ENCODE results near the gene NLGN3.

The NLGN3 gene

DNA sequence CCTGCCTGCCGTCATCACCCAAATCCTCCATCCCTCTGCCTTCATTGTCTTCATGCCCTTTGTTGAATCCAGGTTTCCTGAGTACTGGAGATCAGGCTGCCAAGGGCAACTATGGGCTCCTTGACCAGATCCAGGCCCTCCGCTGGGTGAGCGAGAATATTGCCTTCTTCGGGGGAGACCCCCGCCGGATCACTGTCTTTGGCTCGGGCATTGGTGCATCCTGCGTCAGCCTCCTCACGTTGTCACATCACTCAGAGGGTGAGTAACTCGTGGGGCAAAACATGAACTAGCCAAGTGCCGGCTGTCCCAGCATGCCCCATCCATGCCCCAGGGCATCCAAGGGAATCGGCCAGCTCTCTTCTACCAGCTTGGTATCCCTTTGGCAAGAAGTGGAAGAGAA, 19.4 kb downstream of the NLGN3 start:
- no peak overlapping the region for H3K27ac ChIP-seq
- TF ChIP-seq, protein P1, sequence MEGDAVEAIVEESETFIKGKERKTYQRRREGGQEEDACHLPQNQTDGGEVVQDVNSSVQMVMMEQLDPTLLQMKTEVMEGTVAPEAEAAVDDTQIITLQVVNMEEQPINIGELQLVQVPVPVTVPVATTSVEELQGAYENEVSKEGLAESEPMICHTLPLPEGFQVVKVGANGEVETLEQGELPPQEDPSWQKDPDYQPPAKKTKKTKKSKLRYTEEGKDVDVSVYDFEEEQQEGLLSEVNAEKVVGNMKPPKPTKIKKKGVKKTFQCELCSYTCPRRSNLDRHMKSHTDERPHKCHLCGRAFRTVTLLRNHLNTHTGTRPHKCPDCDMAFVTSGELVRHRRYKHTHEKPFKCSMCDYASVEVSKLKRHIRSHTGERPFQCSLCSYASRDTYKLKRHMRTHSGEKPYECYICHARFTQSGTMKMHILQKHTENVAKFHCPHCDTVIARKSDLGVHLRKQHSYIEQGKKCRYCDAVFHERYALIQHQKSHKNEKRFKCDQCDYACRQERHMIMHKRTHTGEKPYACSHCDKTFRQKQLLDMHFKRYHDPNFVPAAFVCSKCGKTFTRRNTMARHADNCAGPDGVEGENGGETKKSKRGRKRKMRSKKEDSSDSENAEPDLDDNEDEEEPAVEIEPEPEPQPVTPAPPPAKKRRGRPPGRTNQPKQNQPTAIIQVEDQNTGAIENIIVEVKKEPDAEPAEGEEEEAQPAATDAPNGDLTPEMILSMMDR (conservative IDR thresholded peaks at IDR 0.05), result no peak

DNA sequence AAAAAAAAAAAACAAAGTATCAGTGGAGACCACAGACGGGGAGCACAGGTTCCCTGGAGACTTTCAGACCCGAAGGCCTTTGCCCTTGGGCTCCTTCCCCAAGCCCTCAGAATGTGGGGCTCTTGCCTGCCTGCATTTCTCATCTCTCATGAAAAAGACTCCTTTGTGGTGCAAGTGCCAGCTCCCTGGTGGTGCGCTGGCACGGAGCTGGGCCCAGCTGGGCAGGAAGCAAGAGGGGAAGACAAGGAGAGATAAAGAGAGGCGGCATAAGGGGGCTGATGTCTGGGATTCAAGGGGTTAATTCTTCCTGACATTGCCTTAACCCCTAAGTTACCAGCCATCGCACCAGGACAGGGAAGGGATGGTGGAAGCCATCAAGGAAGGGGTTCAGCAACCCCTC, 21.8 kb downstream of the NLGN3 start:
- H3K27ac ChIP-seq, result no peak overlapping the region
- TF ChIP-seq, protein P1 (conservative IDR thresholded peaks at IDR 0.05), result no peak

DNA sequence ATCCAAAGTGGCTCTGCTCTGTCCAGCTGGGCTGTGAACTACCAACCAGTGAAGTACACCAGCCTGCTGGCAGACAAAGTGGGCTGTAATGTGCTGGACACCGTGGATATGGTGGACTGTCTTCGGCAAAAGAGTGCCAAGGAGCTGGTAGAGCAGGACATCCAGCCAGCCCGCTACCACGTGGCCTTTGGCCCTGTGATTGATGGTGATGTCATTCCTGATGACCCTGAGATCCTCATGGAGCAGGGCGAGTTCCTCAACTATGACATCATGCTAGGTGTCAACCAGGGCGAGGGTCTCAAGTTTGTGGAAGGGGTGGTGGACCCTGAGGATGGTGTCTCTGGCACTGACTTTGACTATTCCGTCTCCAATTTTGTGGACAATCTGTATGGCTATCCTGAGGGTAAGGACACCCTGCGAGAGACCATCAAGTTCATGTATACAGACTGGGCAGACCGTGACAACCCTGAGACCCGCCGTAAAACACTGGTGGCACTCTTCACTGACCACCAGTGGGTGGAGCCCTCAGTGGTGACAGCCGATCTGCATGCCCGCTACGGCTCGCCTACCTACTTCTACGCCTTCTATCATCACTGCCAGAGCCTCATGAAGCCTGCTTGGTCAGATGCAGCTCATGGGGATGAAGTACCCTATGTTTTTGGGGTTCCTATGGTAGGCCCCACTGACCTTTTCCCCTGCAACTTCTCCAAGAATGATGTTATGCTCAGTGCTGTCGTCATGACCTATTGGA, 22.6 kb downstream of the NLGN3 start:
- H3K27ac ChIP-seq, result no peak overlapping the region
- TF ChIP-seq, protein P1 (conservative IDR thresholded peaks at IDR 0.05), result no peak

DNA sequence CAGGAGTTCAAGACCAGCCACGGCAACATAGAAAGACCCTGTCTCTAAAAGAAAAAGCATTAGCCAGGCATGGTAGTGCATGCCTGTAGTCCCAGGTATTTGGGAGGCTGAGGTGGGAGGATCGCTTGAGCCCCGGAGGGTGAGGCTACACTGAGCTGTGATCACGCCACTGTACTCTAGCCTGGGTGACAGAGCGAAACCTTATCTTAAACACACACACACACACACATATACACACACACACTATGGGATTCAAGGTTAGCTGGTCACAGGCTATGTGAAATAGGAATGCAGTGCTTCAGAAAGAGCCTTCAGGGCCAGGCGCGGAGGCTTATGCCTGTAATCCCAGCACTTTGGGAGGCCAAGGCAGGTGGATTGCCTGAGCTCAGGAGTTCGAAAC, 23.5 kb downstream of the NLGN3 start:
- TF ChIP-seq, protein P1 (conservative IDR thresholded peaks at IDR 0.05), result no peak
- H3K27ac ChIP-seq, result no peak overlapping the region

DNA sequence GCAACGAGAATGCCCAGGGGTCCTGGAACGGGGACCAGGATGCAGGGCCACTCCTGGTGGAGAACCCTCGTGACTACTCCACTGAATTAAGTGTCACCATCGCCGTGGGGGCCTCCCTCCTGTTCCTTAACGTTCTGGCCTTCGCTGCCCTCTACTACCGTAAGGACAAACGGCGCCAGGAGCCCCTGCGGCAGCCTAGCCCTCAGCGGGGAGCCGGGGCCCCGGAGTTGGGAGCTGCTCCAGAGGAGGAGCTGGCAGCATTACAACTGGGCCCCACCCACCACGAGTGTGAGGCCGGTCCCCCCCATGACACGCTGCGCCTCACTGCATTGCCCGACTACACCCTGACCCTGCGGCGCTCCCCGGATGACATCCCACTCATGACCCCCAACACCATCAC, 24.9 kb downstream of the NLGN3 start:
- no peak overlapping the region for H3K27ac ChIP-seq
- TF ChIP-seq, protein P1 (conservative IDR thresholded peaks at IDR 0.05), result no peak

DNA sequence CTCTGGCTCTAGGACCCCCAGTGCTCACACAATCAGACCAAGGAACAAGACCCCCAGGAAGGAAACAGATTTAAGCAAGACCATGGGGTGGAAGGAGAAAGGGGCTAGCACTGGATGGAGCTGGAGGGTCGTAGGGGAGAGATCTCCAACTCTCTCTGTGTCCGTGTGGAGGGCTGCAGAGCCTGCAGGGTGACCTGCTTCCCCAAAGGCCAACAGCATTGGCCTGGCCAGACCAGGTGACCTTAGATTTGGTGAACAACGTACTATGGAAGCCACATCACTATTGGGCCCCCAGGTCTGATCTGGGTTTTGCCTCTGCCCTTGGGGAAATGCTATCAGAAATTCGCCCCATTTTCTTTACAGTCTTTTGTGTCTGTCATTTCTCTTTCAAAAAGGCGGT, 26.0 kb downstream of the NLGN3 start:
- TF ChIP-seq, protein P1 (conservative IDR thresholded peaks at IDR 0.05), result no peak
- no peak overlapping the region for H3K27ac ChIP-seq

DNA sequence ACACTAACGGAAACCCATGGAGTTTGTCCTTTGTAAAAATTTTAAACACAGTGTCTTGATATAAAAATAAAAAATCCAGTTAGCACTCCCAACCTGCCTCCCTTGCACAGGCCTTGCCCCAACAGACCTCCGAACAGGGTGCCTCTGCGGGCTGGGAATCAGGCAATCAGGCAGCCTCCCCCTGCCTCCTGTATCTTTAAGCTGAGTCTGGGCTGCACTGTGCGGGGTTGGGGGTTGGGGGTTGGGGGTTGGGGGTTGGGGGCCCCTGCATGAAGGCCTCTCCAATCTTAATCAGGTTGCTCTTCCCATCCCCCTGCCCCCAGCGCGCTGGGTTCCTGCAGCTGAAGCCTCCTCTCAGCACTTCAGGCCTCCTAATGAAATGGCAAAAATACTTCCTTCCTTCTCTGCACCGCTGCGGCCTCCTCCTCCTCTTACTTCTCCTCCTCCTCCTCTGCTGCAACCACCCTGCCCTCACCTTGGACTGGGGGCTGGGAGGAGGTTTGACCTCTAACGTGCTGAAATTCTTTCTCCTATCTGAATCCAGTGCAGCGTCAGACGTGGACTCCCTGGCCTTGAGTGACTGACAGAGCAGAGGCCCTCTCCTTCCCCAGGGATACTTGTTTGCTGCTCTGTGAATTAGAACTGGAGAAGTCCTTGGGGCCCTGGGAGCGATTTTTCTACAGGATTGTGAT, 26.6 kb downstream of the NLGN3 start:
- TF ChIP-seq, protein P1 (conservative IDR thresholded peaks at IDR 0.05), result no peak
- H3K27ac ChIP-seq, result no peak overlapping the region

Data from VCaP (cell line).